PFSK-1 (cell line): ENCODE results near the gene DCAF5.

ENCODE experiments used
- FOXP2 ChIP-seq: optimal IDR thresholded peaks from 2 replicates; pipeline ENCODE3; 2011; ENCODE audit warnings: borderline replicate concordance, control low read depth, inconsistent platforms; ENCODE audit not compliant: insufficient read depth; ENCODE audit errors: extremely low read length, extremely low read depth
- POLR2AphosphoS5 ChIP-seq: IDR thresholded peaks from 2 replicates; pipeline ENCODE4 v1.6.1; 2012; ENCODE audit warnings: low read depth, mild to moderate bottlenecking, control low read depth, low read length, moderate library complexity
- SIN3A ChIP-seq: IDR thresholded peaks from 2 replicates; pipeline ENCODE4 v1.6.1; 2012; ENCODE audit warnings: mild to moderate bottlenecking, low read length, moderate library complexity, borderline replicate concordance; ENCODE audit not compliant: insufficient read depth
- TAF1 ChIP-seq: IDR thresholded peaks from 2 replicates; pipeline ENCODE4 v1.6.1; 2012; ENCODE audit warnings: low read length, control low read depth, borderline replicate concordance; ENCODE audit not compliant: insufficient read depth
- TF ChIP-seq, protein P1 (sequence below), 2 experiments: IDR thresholded peaks; 2 replicates each; pipeline versions ENCODE4 v1.6.1 to v1.8.0; 2011 to 2012; ENCODE audit warnings: low read depth in 2 of 2, low read length in 2 of 2, control low read depth in 1 of 2, inconsistent platforms in 1 of 2, mild to moderate bottlenecking in 1 of 2, moderate library complexity in 1 of 2; ENCODE audit not compliant: insufficient read depth in 1 of 2

Gene DCAF5

DNA sequence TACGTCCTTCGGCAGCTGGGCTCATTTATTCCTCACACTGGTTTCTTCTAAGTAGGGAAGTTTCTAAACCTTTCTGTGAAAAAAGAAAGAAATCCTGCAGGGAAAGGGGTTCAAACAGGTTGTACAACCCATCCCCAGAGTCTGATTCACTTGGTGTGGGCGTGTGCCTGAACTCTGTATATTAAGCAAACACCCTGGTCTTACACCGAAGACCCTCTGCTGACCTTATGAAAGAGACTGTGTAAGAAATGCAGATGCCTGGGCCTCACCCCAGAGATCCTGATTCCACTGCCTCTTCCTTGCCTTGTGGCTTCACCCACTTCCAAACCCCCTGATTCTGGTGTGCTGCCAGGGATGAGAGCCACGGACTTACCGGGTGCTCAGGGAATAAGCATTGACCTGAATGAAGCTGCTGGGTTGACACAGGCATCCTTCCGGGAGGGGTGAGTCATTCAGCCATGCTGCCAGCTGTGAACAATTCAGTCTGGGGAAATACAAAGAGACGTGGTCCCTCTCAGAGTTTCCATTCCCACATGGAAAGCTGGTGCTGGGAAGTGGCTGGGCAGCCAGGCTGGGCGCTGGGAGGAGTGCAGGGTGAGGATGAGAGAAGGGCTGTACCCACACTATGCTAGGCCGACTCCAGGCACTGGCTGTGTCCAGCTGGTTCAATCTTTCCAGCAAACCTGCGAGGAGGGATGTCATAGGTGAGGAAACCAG is 147.3 kb downstream of the DCAF5 start:
- TF ChIP-seq SIN3A = 0 out of 2 replicates have a peak, but pooled peaks have one; percentile 10
- no peak for TF ChIP-seq FOXP2
- no peak for TF ChIP-seq POLR2AphosphoS5
- no peak for TF ChIP-seq TAF1
- TF ChIP-seq, protein P1, sequence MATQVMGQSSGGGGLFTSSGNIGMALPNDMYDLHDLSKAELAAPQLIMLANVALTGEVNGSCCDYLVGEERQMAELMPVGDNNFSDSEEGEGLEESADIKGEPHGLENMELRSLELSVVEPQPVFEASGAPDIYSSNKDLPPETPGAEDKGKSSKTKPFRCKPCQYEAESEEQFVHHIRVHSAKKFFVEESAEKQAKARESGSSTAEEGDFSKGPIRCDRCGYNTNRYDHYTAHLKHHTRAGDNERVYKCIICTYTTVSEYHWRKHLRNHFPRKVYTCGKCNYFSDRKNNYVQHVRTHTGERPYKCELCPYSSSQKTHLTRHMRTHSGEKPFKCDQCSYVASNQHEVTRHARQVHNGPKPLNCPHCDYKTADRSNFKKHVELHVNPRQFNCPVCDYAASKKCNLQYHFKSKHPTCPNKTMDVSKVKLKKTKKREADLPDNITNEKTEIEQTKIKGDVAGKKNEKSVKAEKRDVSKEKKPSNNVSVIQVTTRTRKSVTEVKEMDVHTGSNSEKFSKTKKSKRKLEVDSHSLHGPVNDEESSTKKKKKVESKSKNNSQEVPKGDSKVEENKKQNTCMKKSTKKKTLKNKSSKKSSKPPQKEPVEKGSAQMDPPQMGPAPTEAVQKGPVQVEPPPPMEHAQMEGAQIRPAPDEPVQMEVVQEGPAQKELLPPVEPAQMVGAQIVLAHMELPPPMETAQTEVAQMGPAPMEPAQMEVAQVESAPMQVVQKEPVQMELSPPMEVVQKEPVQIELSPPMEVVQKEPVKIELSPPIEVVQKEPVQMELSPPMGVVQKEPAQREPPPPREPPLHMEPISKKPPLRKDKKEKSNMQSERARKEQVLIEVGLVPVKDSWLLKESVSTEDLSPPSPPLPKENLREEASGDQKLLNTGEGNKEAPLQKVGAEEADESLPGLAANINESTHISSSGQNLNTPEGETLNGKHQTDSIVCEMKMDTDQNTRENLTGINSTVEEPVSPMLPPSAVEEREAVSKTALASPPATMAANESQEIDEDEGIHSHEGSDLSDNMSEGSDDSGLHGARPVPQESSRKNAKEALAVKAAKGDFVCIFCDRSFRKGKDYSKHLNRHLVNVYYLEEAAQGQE (IDR thresholded peaks at IDR 0.05; ENCODE audit: insufficient read depth in 1 of 2, low read depth in 2 of 2, low read length in 2 of 2) = peak in 1 of 2 experiments; percentile 15; a peak in 1 of 4 replicates

DNA sequence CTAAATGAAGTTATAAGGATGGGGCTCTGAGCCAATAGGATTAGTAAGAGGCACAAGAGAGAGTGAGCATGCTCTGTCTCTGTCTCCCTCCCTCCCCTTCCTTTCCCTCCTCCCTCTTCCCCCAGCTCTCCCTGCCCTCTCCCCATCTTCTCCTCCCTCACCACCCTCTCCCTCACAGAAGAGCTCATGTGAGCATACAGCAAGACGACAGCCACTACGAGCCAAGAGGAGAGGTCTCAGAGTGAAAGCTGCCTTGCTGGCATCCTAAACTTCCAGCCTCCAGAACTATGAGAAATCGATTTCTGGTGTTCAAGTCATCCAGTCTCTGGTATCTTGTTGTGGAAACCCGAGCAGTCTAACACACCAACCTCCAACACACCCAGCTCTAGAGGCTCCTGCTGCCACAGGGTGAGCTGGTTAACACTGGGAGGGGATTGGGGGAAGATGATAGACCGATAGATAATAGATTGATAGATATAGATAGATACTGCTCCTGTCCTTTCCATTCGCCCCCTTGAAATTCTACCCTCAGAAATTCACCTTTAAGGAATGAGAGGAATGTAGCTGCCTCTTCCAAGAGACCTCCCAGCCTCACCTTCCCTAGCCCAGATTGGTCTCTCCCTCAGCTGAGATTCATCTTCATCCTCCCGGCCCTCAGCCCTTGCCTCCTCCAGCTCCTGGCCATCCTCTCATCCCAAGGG is 148.0 kb downstream of the DCAF5 start:
- TF ChIP-seq, protein P1 (IDR thresholded peaks at IDR 0.05; ENCODE audit: insufficient read depth in 1 of 2, low read depth in 2 of 2, low read length in 2 of 2) = no peak

DNA sequence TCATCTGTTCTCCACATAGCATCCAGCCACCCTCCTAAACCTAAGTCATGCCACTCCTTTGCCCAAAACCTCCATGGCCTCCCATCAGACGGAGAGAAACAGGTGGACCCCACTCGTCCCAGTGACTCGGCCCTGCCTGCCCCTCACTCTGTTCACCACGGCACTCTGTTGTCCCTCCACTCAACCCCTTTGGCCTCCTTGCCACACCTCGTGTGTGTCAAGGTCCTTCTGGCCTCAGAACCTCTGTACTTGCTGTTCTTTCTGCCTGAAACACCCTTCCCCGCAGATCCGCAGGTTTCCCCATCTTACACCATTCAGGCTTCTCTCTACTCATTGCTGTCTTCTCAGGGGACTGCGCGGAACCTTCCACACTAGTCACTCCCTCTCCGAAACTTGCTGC is 149.3 kb downstream of the DCAF5 start:
- TF ChIP-seq TAF1 (no peak), SIN3A (no peak), POLR2AphosphoS5 (no peak), FOXP2 (no peak)
- TF ChIP-seq, protein P1 (IDR thresholded peaks at IDR 0.05; ENCODE audit: insufficient read depth in 1 of 2, low read depth in 2 of 2, low read length in 2 of 2) = no peak

DNA sequence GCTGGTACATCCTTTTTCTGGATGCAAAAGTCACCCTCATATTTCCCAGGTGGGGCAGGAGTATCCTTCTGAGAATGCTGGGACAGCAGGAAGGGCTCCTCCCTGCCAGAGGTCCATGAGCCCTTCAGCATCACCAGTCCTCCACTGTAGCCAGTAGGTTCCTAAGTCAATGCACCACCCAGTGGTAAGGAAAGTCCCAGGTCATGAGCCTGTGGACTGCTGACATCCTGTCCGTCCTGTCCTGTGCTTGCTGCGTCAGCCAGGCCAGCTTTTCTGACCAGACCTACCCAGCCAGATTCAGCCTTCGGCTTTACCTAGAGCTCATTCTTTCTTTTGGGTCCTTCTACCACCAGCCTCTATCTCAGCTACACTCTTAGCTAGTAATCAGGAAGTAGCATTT is 150.8 kb downstream of the DCAF5 start:
- peak; percentile 26 for TF ChIP-seq FOXP2
- TF ChIP-seq, protein P1 (IDR thresholded peaks at IDR 0.05; ENCODE audit: insufficient read depth in 1 of 2, low read depth in 2 of 2, low read length in 2 of 2) = no peak
- TF ChIP-seq SIN3A = no peak
- no peak for TF ChIP-seq TAF1
- TF ChIP-seq POLR2AphosphoS5 = no peak
